ENCODE measurements around the gene KLHDC7B. TPM values are rescaled to one million over a fixed set of nuclear protein-coding genes. Genes with fewer than 3 reads are reported as not detected.
A peak's percentile ranks its signal among the peaks of the same experiment; 100 is the strongest.

Gene KLHDC7B
- polyA plus RNA-seq, 3 donors from 2014 or later, result 2.4 to 8.1 (median 4.5) TPM

- H3K4me1 Mint-ChIP-seq, result peaks cover 13 to 20% of the 10 kb centered on the region in 2 donors
- no peak for DNase-seq
- H3K9me3 Mint-ChIP-seq, result no peaks in the 10 kb centered on the region
- H3K27ac Mint-ChIP-seq, result no peak overlapping the region
- H3K27me3 Mint-ChIP-seq (ENCODE audit: low read depth in 3 of 3), result peaks cover 0 to 2% (median 0%) of the 10 kb centered on the region in 3 donors
- no peak overlapping the region for H3K4me3 Mint-ChIP-seq
- no peaks in the 10 kb centered on the region for H3K36me3 Mint-ChIP-seq
Observed at GRCh38 chr22:50553310-50553709, 7.6 kb downstream of the KLHDC7B start.

GRCh38 chr22:50556703-50557102 is 11.0 kb downstream of the KLHDC7B start:
- Mint-ChIP-seq H3K4me1 (peaks cover 11 to 12% of the 10 kb centered on the region in 2 donors), H3K27ac (no peak overlapping the region), H3K36me3 (no peaks in the 10 kb centered on the region), H3K9me3 (no peaks in the 10 kb centered on the region), H3K27me3 (ENCODE audit: low read depth in 3 of 3) (peaks cover 3 to 10% (median 4%) of the 10 kb centered on the region in 3 donors), H3K4me3 (no peak overlapping the region)
- DNase-seq, result no peak

- no peaks in the 10 kb centered on the region for H3K9me3 Mint-ChIP-seq
- no peak overlapping the region for H3K4me3 Mint-ChIP-seq
- H3K4me1 Mint-ChIP-seq, result peaks cover 22 to 26% of the 10 kb centered on the region in 2 donors
- no peak for DNase-seq
- peaks cover 8 to 17% (median 9%) of the 10 kb centered on the region in 3 donors for H3K27me3 Mint-ChIP-seq (ENCODE audit: low read depth in 3 of 3)
- H3K27ac Mint-ChIP-seq, result peak overlapping the region in 2 of 6 donors; percentile 96 to 99
- no peaks in the 10 kb centered on the region for H3K36me3 Mint-ChIP-seq
Observed at GRCh38 chr22:50560034-50560433, 14.3 kb downstream of the KLHDC7B start.

- DNase-seq, result peak; percentile 60 to 68 (median 67)
- H3K4me3 Mint-ChIP-seq, result peak overlapping the region; percentile 72 to 93 (median 84)
Observed at GRCh38 chr22:50561401-50562358, 16.0 kb downstream of the KLHDC7B start.

GRCh38 chr22:50562523-50563412 is 17.1 kb downstream of the KLHDC7B start, which contains the start of gene SYCE3:
Gene SYCE3 (minus strand): TSS chr22:50562919. CDS start chr22:50556405, 6,514 bp downstream.
- H3K4me3 Mint-ChIP-seq, result peak within 1 kb of the TSS; percentile 92 to 97 (median 94)
- peak; percentile 97 to 98 (median 98) for DNase-seq
- H3K27ac Mint-ChIP-seq, result peak within 1 kb of the TSS; percentile 92 to 99 (median 96)
- peaks cover 8 to 18% (median 9%) of the 10 kb centered on the region in 3 donors for H3K27me3 Mint-ChIP-seq (ENCODE audit: low read depth in 3 of 3)
- no peaks in the 10 kb centered on the region for H3K9me3 Mint-ChIP-seq
- H3K36me3 Mint-ChIP-seq, result no peaks in the 10 kb centered on the region
- peaks cover 22 to 26% of the 10 kb centered on the region in 2 donors for H3K4me1 Mint-ChIP-seq

More at GRCh38 chr22:50561401-50562358, 16.0 kb downstream of the KLHDC7B start:
- H3K4me1 Mint-ChIP-seq, result peaks cover 22 to 26% of the 10 kb centered on the region in 2 donors
- no peaks in the 10 kb centered on the region for H3K36me3 Mint-ChIP-seq
- peaks cover 8 to 18% (median 9%) of the 10 kb centered on the region in 3 donors for H3K27me3 Mint-ChIP-seq (ENCODE audit: low read depth in 3 of 3)
- H3K27ac Mint-ChIP-seq, result peak overlapping the region; percentile 89 to 99 (median 96)
- no peaks in the 10 kb centered on the region for H3K9me3 Mint-ChIP-seq

GRCh38 chr22:50563413-50564160 is 17.9 kb downstream of the KLHDC7B start:
- peak overlapping the region; percentile 15 to 94 (median 90) for H3K27ac Mint-ChIP-seq
- no peaks in the 10 kb centered on the region for H3K9me3 Mint-ChIP-seq
- no peaks in the 10 kb centered on the region for H3K36me3 Mint-ChIP-seq
- peak overlapping the region; percentile 92 to 97 (median 94) for H3K4me3 Mint-ChIP-seq
- peaks cover 22 to 26% of the 10 kb centered on the region in 2 donors for H3K4me1 Mint-ChIP-seq
- H3K27me3 Mint-ChIP-seq (ENCODE audit: low read depth in 3 of 3), result peaks cover 8 to 16% (median 9%) of the 10 kb centered on the region in 3 donors
- no peak for DNase-seq

- Mint-ChIP-seq H3K27ac (peak overlapping the region in 1 of 6 donors; percentile 40), H3K9me3 (no peaks in the 10 kb centered on the region), H3K4me3 (peak overlapping the region in 2 of 5 donors; percentile 23 to 29), H3K27me3 (ENCODE audit: low read depth in 3 of 3) (peaks cover 8 to 16% (median 9%) of the 10 kb centered on the region in 3 donors), H3K36me3 (peaks cover 0 to 1% (median 0%) of the 10 kb centered on the region in 3 donors), H3K4me1 (peaks cover 22 to 26% of the 10 kb centered on the region in 2 donors)
- no peak for DNase-seq
Observed at GRCh38 chr22:50564289-50564688, 18.6 kb downstream of the KLHDC7B start.

GRCh38 chr22:50567721-50568252 is 22.1 kb downstream of the KLHDC7B start:
- peaks cover 1 to 5% (median 5%) of the 10 kb centered on the region in 3 donors for H3K27me3 Mint-ChIP-seq (ENCODE audit: low read depth in 3 of 3)
- peaks cover 10 to 11% of the 10 kb centered on the region in 2 donors for H3K4me1 Mint-ChIP-seq
- no peaks in the 10 kb centered on the region for H3K9me3 Mint-ChIP-seq
- no peak overlapping the region for H3K27ac Mint-ChIP-seq
- H3K4me3 Mint-ChIP-seq, result no peak overlapping the region
- H3K36me3 Mint-ChIP-seq, result peaks cover 0 to 4% (median 0%) of the 10 kb centered on the region in 3 donors
- no peak for DNase-seq

- no peaks in the 10 kb centered on the region for H3K9me3 Mint-ChIP-seq
- no peak for DNase-seq
- peaks cover 0 to 4% (median 0%) of the 10 kb centered on the region in 3 donors for H3K36me3 Mint-ChIP-seq
- H3K27ac Mint-ChIP-seq, result no peak overlapping the region
- no peak overlapping the region for H3K4me3 Mint-ChIP-seq
- peaks cover 0 to 2% (median 1%) of the 10 kb centered on the region in 3 donors for H3K27me3 Mint-ChIP-seq (ENCODE audit: low read depth in 3 of 3)
- peaks cover 2 to 3% of the 10 kb centered on the region in 2 donors for H3K4me1 Mint-ChIP-seq
Observed at GRCh38 chr22:50568626-50569025, 22.9 kb downstream of the KLHDC7B start.

GRCh38 chr22:50569041-50569459 is 23.4 kb downstream of the KLHDC7B start:
- Mint-ChIP-seq H3K4me3 (no peak overlapping the region), H3K27ac (no peak overlapping the region), H3K27me3 (ENCODE audit: low read depth in 3 of 3) (peaks cover 0 to 2% (median 1%) of the 10 kb centered on the region in 3 donors), H3K9me3 (no peaks in the 10 kb centered on the region), H3K4me1 (no peaks in the 10 kb centered on the region), H3K36me3 (peaks cover 0 to 4% (median 0%) of the 10 kb centered on the region in 3 donors)
- DNase-seq, result no peak

- H3K4me3 Mint-ChIP-seq, result no peak overlapping the region
- peaks cover 0 to 4% (median 0%) of the 10 kb centered on the region in 3 donors for H3K36me3 Mint-ChIP-seq
- DNase-seq, result no peak
- H3K27me3 Mint-ChIP-seq (ENCODE audit: low read depth in 3 of 3), result peaks cover 0 to 2% (median 1%) of the 10 kb centered on the region in 3 donors
- no peaks in the 10 kb centered on the region for H3K9me3 Mint-ChIP-seq
- H3K4me1 Mint-ChIP-seq, result no peaks in the 10 kb centered on the region
- H3K27ac Mint-ChIP-seq, result no peak overlapping the region
Observed at GRCh38 chr22:50569896-50570535, 24.3 kb downstream of the KLHDC7B start.

GRCh38 chr22:50570861-50571260 is 25.2 kb downstream of the KLHDC7B start:
- Mint-ChIP-seq H3K27me3 (ENCODE audit: low read depth in 3 of 3) (peaks cover 0 to 2% (median 0%) of the 10 kb centered on the region in 3 donors), H3K27ac (no peak overlapping the region), H3K4me1 (no peaks in the 10 kb centered on the region), H3K9me3 (no peaks in the 10 kb centered on the region), H3K36me3 (peaks cover 0 to 4% (median 0%) of the 10 kb centered on the region in 3 donors), H3K4me3 (no peak overlapping the region)
- DNase-seq, result no peak
